CD4-positive, CD25-positive, alpha-beta regulatory T cell (primary cell): ENCODE data around the gene SEMA3A. TPM values are rescaled to one million over a fixed set of nuclear protein-coding genes. Genes with fewer than 3 reads are reported as not detected.

Source experiments
- ATAC-seq, 2 donors: fragments of 150-1000 bp; cut with Tn5 transposase; one replicate each; pipeline ENCODE4 v1.10.0; 2021; ENCODE audit warnings: low read depth in 2 of 2, moderate number of reproducible peaks in 2 of 2, moderate library complexity in 1 of 2
- DNase-seq, 3 donors: peaks; one replicate each; pipeline versions ENCODE4 v3.0.0 to v3.0.0-alpha.2; 2012 to 2022; ENCODE audit warnings: mixed read lengths in 1 of 3
- H3K27ac ChIP-seq: one replicate; pipeline ENCODE4 v1.7.0; 2013; ENCODE audit warnings: mild to moderate bottlenecking, low read length; ENCODE audit not compliant: insufficient read depth, poor library complexity, severe bottlenecking
- H3K27me3 ChIP-seq: one replicate; pipeline ENCODE4 v1.7.0; 2013; ENCODE audit warnings: low read length; ENCODE audit not compliant: control insufficient read depth, insufficient read depth
- H3K36me3 ChIP-seq: one replicate; pipeline ENCODE4 v1.7.0; 2013; ENCODE audit warnings: mild to moderate bottlenecking, low read length, moderate library complexity; ENCODE audit not compliant: control insufficient read depth, insufficient read depth
- H3K4me1 ChIP-seq: 2 replicates; pipeline ENCODE4 v1.7.0; 2013; ENCODE audit warnings: mild to moderate bottlenecking, low read length; ENCODE audit not compliant: insufficient read depth, control insufficient read depth, poor library complexity, severe bottlenecking
- H3K4me3 ChIP-seq: one replicate; pipeline ENCODE4 v1.7.0; 2013; ENCODE audit warnings: low read depth, mild to moderate bottlenecking, low read length, moderate library complexity
- H3K9me3 ChIP-seq, 2 experiments: 1 replicate in 1 of 2; 2 replicates in 1 of 2; pipeline ENCODE4 v1.7.0; 2013; ENCODE audit warnings: low read length in 2 of 2, mild to moderate bottlenecking in 1 of 2, moderate library complexity in 1 of 2; ENCODE audit not compliant: control insufficient read depth in 2 of 2
- H3K27ac Mint-ChIP-seq, 3 donors: one replicate each; pipeline ENCODE4 v1.8.0; 2020 to 2022; ENCODE audit warnings: mild to moderate bottlenecking in 3 of 3, mixed read lengths in 3 of 3, moderate library complexity in 2 of 3
- H3K27me3 Mint-ChIP-seq: one replicate; pipeline ENCODE4 v1.8.0; 2022; ENCODE audit warnings: mild to moderate bottlenecking, mixed read lengths
- H3K36me3 Mint-ChIP-seq: one replicate; pipeline ENCODE4 v1.8.0; 2020; ENCODE audit warnings: mixed read lengths
- H3K4me1 Mint-ChIP-seq, 4 donors: one replicate each; pipeline ENCODE4 v1.8.0; 2020 to 2022; ENCODE audit warnings: mixed read lengths in 4 of 4, mild to moderate bottlenecking in 1 of 4
- H3K4me3 Mint-ChIP-seq, 4 donors: one replicate each; pipeline ENCODE4 v1.8.0; 2020 to 2022; ENCODE audit warnings: mild to moderate bottlenecking in 4 of 4, mixed read lengths in 4 of 4, moderate library complexity in 3 of 4
- H3K9me3 Mint-ChIP-seq, 7 donors: one replicate each; pipeline ENCODE4 v1.8.0; 2020 to 2022; ENCODE audit warnings: mixed read lengths in 7 of 7, mild to moderate bottlenecking in 3 of 7, moderate library complexity in 2 of 7
- polyA plus RNA-seq, 4 donors: library from polyadenylated mRNA; unstranded; fragments of 300-500 nt; fragmentation: Illumina TruSeq; gene quantifications; one replicate each; pipeline ENCODE4 v1.2.3, GENCODE V29; 2021
- total RNA-seq: library from RNA; stranded (reverse); gene quantifications from one replicate; pipeline ENCODE4 v1.2.3, GENCODE V29; 2022

SEMA3A gene
- total and polyA plus RNA-seq, 5 donors from 2014 or later, result not detected

DNA sequence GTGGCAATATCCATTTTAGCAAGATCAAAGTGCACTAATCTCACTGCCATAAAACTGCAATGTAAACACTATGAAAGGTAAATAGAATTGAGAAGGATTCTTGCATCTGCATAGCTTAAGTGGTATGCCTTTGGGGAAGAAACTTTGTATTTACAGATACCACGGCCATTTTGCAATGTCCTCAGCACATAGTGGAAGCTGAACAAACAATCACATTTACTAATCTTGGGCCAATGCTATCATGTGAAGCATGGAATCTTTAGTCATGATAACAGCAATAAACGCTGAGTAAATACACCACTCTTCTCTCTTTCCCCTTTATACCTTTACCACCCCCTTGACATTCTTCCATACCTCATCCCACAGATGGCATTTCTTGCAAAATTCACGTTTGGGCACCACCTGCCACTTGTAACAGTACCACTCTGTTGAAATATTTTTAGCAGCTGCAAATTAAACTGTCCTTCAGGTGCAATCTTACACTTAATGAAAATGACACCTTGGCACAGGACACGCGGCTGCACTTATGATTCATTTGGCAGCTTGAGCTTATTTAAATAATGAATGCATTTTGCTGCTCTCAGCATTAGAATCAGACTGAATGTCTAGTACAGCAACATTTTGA, 171.8 kb downstream of the SEMA3A start:
- Mint-ChIP-seq H3K36me3 (no peaks in the 10 kb centered on the region), H3K4me1 (no peaks in the 10 kb centered on the region), H3K9me3 (peaks cover 0 to 4% (median 1%) of the 10 kb centered on the region in 7 donors), H3K27me3 (no peaks in the 10 kb centered on the region), H3K4me3 (no peak overlapping the region), H3K27ac (no peak overlapping the region)
- Histone ChIP-seq H3K4me3 (no peak overlapping the region), H3K9me3 (no peaks in the 10 kb centered on the region), H3K36me3 (no peaks in the 10 kb centered on the region), H3K27ac (no peak overlapping the region), H3K27me3 (no peaks in the 10 kb centered on the region), H3K4me1 (no peaks in the 10 kb centered on the region)
- ATAC-seq (no peak), DNase-seq (no peak)

DNA sequence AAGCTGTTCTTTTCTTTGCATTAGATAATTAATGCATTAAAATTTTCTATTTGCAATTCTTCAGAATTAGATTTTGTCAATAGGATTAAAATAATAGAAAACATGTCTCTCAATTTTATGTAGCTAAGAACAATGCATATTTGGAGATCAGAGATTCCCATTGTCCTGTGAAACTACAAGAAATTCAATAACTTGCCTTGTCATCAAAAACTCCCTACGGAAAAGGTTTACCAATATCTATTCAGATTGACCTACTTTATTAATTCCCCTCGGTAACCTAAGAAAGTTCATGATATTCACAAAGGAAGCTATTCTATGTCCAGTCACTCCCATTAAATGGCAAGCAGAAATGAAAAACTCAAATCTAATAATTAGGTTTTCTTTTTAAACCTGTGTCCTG, 172.6 kb downstream of the SEMA3A start:
- DNase-seq, result no peak
- Histone ChIP-seq H3K27ac (no peak overlapping the region), H3K4me3 (no peak overlapping the region), H3K36me3 (no peaks in the 10 kb centered on the region), H3K4me1 (no peaks in the 10 kb centered on the region), H3K27me3 (no peaks in the 10 kb centered on the region), H3K9me3 (no peaks in the 10 kb centered on the region)
- Mint-ChIP-seq H3K4me1 (no peaks in the 10 kb centered on the region), H3K9me3 (peaks cover 0 to 4% (median 0%) of the 10 kb centered on the region in 7 donors), H3K27me3 (no peaks in the 10 kb centered on the region), H3K4me3 (no peak overlapping the region), H3K27ac (no peak overlapping the region), H3K36me3 (no peaks in the 10 kb centered on the region)
- ATAC-seq, result no peak

DNA sequence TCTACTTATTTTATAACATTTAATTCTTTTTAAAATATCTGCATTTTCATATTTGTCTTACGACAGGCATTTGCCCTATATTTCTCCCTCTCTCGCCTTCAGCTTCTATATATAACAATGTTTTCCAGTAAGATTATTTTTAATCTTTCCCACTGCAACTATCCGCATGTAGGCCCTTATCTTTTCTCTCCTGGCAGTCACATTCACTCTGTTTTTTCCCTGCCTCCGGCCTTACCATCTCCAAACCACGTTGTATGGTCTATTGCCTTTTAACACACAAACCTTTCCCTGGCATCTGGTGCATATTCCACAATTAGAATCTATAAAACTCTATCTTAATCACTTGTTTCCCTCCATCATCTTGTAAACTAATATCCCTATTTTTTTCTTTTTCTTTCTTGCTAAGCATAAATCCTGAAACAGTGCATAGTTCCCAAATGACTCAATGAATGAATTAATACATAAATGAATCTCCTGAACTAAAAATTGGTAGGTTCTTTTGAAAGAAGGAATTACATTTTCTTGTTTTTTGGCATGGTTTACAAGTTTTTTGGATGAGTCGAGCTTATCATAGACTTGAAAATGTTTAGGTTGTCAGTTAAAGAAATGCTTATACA, 173.2 kb downstream of the SEMA3A start:
- no peak overlapping the region for H3K27ac Mint-ChIP-seq
- Histone ChIP-seq H3K36me3 (no peaks in the 10 kb centered on the region), H3K4me1 (no peaks in the 10 kb centered on the region), H3K27ac (no peak overlapping the region), H3K4me3 (no peak overlapping the region), H3K27me3 (no peaks in the 10 kb centered on the region), H3K9me3 (no peaks in the 10 kb centered on the region)
- H3K36me3 Mint-ChIP-seq, result no peaks in the 10 kb centered on the region
- peaks cover 0 to 5% (median 0%) of the 10 kb centered on the region in 7 donors for H3K9me3 Mint-ChIP-seq
- DNase-seq, result no peak
- H3K27me3 Mint-ChIP-seq, result no peaks in the 10 kb centered on the region
- no peak for ATAC-seq
- no peak overlapping the region for H3K4me3 Mint-ChIP-seq
- H3K4me1 Mint-ChIP-seq, result no peaks in the 10 kb centered on the region

DNA sequence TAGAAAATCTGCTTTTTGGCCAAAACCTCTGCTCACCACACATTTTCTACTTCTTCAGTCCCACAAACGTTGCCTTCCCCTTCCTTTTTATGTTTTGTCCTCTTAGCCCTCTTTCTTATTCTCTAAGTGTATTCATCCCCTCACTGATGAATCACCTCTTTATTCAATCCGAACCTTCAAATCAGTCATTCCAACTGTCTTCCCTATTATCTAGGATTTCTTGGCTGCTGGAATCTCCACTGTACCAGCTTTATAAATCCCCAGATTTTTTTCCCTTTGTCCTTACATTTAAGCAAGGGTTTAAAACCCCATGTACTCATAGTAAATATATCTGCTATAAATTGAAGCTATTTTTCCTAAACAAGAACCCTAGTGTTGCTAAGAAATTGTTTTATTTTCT, 176.9 kb downstream of the SEMA3A start:
- no peak overlapping the region for H3K4me3 ChIP-seq
- no peaks in the 10 kb centered on the region for H3K27me3 ChIP-seq
- H3K9me3 Mint-ChIP-seq, result peaks cover 0 to 9% (median 0%) of the 10 kb centered on the region in 7 donors
- H3K4me1 Mint-ChIP-seq, result no peaks in the 10 kb centered on the region
- H3K4me3 Mint-ChIP-seq, result no peak overlapping the region
- no peak overlapping the region for H3K27ac Mint-ChIP-seq
- no peak for DNase-seq
- H3K27ac ChIP-seq, result no peak overlapping the region
- H3K27me3 Mint-ChIP-seq, result no peaks in the 10 kb centered on the region
- no peaks in the 10 kb centered on the region for H3K9me3 ChIP-seq
- H3K4me1 ChIP-seq, result no peaks in the 10 kb centered on the region
- H3K36me3 Mint-ChIP-seq, result no peaks in the 10 kb centered on the region
- no peaks in the 10 kb centered on the region for H3K36me3 ChIP-seq
- ATAC-seq, result no peak

DNA sequence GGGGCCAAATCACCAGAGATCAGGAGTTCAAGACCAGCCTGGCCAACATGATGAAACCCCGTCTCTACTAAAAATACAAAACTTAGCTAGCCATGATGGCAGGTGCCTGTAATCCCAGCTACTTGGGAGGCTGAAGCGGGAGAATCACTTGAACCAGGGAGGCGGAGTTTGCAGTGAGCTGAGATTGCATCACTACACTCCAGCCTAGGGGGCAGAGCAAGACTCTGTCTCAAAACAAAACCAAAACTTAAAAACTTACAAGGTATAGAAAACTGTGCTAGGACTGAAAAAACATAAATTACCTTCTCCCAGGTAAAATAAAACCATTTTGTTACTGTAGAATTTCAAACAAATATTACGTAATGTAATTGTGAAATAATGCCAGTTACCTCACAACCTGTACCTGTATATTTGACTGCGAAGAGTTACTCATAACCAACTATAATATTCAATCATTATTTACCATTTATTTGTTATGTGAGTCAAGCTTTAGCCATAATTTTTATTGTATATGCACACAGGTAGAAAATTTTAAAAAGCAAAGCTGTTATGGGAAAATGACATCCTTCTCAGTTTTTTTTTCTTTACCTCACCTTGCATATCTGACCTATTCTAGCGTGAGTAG, 180.9 kb downstream of the SEMA3A start:
- H3K27me3 ChIP-seq, result no peaks in the 10 kb centered on the region
- no peak for ATAC-seq
- Mint-ChIP-seq H3K4me3 (no peak overlapping the region), H3K27me3 (no peaks in the 10 kb centered on the region), H3K27ac (no peak overlapping the region), H3K36me3 (no peaks in the 10 kb centered on the region), H3K4me1 (peaks cover 0 to 2% (median 0%) of the 10 kb centered on the region in 4 donors), H3K9me3 (peaks cover 0 to 6% (median 0%) of the 10 kb centered on the region in 7 donors)
- no peak overlapping the region for H3K4me3 ChIP-seq
- no peaks in the 10 kb centered on the region for H3K36me3 ChIP-seq
- DNase-seq, result peak in 1 of 3 donors; percentile 4
- H3K9me3 ChIP-seq, result peaks cover 0 to 2% of the 10 kb centered on the region in 2 experiments
- no peaks in the 10 kb centered on the region for H3K4me1 ChIP-seq
- H3K27ac ChIP-seq, result no peak overlapping the region

DNA sequence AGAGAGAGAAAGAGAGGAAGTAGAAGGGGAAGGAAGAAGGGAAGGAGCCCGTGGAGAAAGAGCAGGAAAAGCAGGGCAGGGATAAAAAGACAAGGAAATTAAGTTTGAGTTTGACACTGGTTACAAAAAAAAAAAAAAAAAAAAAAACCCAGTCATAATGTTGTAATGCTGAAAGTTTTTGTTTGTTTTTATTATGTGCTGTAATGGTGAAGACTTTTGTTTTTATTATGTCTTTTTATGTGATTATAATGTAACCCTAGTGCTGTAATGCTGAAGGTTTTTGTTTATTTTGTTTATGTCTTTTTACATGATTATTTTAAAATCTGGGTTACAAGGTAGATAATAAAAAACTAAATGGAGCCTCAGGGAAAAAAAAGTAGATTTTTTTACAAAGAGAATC, 184.8 kb downstream of the SEMA3A start:
- Histone ChIP-seq H3K4me3 (no peak overlapping the region), H3K27me3 (no peaks in the 10 kb centered on the region), H3K36me3 (no peaks in the 10 kb centered on the region), H3K27ac (no peak overlapping the region), H3K4me1 (no peaks in the 10 kb centered on the region), H3K9me3 (peaks cover 0 to 2% of the 10 kb centered on the region in 2 experiments)
- DNase-seq (no peak), ATAC-seq (no peak)
- Mint-ChIP-seq H3K4me3 (no peak overlapping the region), H3K27me3 (no peaks in the 10 kb centered on the region), H3K36me3 (no peaks in the 10 kb centered on the region), H3K4me1 (peaks cover 0 to 2% (median 0%) of the 10 kb centered on the region in 4 donors), H3K9me3 (peaks cover 0 to 5% (median 2%) of the 10 kb centered on the region in 7 donors), H3K27ac (no peak overlapping the region)

DNA sequence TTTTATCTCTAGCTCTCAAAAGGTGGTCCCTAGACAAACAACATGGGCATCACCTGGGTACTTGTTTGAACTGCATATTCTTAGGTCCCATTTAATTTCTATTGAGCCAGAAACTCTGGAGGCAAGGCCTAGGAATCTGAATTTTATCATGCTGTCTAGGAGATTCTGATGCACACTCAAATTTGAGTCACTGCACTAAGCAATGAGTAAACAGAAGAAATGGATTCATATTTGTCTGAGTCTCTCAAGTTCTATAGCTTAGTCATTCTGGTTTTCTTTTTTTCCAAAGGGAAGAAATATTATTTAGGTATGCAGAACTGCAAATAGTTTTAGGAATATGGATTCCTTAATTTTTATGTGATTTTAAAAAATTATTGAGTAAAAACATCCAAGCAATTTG, 185.5 kb downstream of the SEMA3A start:
- Mint-ChIP-seq H3K9me3 (peaks cover 0 to 3% (median 2%) of the 10 kb centered on the region in 7 donors), H3K4me3 (no peak overlapping the region), H3K4me1 (peaks cover 0 to 2% (median 0%) of the 10 kb centered on the region in 4 donors), H3K27me3 (no peaks in the 10 kb centered on the region), H3K27ac (no peak overlapping the region), H3K36me3 (no peaks in the 10 kb centered on the region)
- H3K27me3 ChIP-seq, result no peaks in the 10 kb centered on the region
- peaks cover 0 to 2% of the 10 kb centered on the region in 2 experiments for H3K9me3 ChIP-seq
- ATAC-seq (no peak), DNase-seq (no peak)
- no peaks in the 10 kb centered on the region for H3K36me3 ChIP-seq
- H3K4me1 ChIP-seq, result no peaks in the 10 kb centered on the region
- no peak overlapping the region for H3K27ac ChIP-seq
- no peak overlapping the region for H3K4me3 ChIP-seq
